ENCODE data around the gene GARIN5A.

- TF ChIP-seq CTCF (IDR thresholded peaks at IDR 0.05) = no peak
- TF ChIP-seq TCF7L2 (IDR thresholded peaks at IDR 0.05; ENCODE audit: low read depth, low read length) = no peak
- no peak for TF ChIP-seq SIN3A (IDR thresholded peaks at IDR 0.05; ENCODE audit: borderline replicate concordance, insufficient read depth, low read depth, low read length)
- no peak for TF ChIP-seq REST (IDR thresholded peaks at IDR 0.05; ENCODE audit: insufficient read depth in 1 of 2, low read depth in 2 of 2, low read length in 1 of 2)
Measured at GRCh38 chr19:50475736-50476223, 868 bp downstream of the GARIN5A start.

Measured in Panc1 (cell line).